Muscle layer of duodenum (tissue), 2 donors: ENCODE results near the gene ERVK3-1.
"Not testable (repeated sequence)": the region's sequence is repeated elsewhere in the genome, so short reads cannot be mapped to it uniquely, and the experiment has no call there.

Experiments used
- H3K27ac ChIP-seq: one replicate; pipeline ENCODE4 v1.7.0; 2013; ENCODE audit warnings: mild to moderate bottlenecking, low read length
- H3K27me3 ChIP-seq: one replicate; pipeline ENCODE4 v1.7.0; 2013; ENCODE audit warnings: low read depth, mild to moderate bottlenecking, control low read depth, low read length
- H3K36me3 ChIP-seq, 2 donors: one replicate each; pipeline ENCODE4 v1.7.0; 2013; ENCODE audit warnings: low read length in 2 of 2, control low read depth in 1 of 2, mild to moderate bottlenecking in 1 of 2; ENCODE audit not compliant: insufficient read depth in 2 of 2, control insufficient read depth in 1 of 2
- H3K4me1 ChIP-seq, 2 donors: one replicate each; pipeline ENCODE4 v1.7.0; 2013; ENCODE audit warnings: low read length in 2 of 2, mild to moderate bottlenecking in 2 of 2, control low read depth in 1 of 2, moderate library complexity in 1 of 2; ENCODE audit not compliant: insufficient read depth in 2 of 2, control insufficient read depth in 1 of 2
- H3K4me3 ChIP-seq, 2 donors: one replicate each; pipeline ENCODE4 v1.7.0; 2013; ENCODE audit warnings: low read length in 2 of 2, low read depth in 1 of 2, mild to moderate bottlenecking in 1 of 2
- H3K9me3 ChIP-seq, 2 donors: one replicate each; pipeline ENCODE4 v1.7.0; 2013; ENCODE audit warnings: low read length in 2 of 2, control low read depth in 1 of 2, mild to moderate bottlenecking in 1 of 2; ENCODE audit not compliant: control insufficient read depth in 1 of 2
- donor health status: healthy.

The ERVK3-1 gene

DNA sequence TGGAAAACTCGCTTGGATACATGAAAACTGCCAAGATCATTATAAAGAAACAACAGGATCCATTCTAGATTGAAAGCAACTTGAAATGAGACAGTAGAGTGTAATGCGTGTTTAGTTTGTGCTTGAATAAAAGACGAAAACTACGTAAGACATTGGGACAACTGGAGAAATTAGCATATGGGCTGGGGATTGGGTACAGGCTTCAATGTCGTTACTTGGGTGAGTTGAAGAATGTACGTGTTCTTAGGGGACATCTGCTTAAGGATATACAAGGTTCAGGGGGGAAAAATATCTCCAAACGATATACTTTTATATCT, 471 bp upstream of the ERVK3-1 start:
- Histone ChIP-seq H3K4me1 (peaks cover 0 to 8% of the 10 kb centered on the region in 2 donors), H3K27ac (peak overlapping the region; percentile 85), H3K4me3 (peak overlapping the region; percentile 89 to 94), H3K36me3 (peaks cover 24 to 43% of the 10 kb centered on the region in 2 donors), H3K27me3 (no peaks in the 10 kb centered on the region), H3K9me3 (peaks cover 0 to 3% of the 10 kb centered on the region in 2 donors)

DNA sequence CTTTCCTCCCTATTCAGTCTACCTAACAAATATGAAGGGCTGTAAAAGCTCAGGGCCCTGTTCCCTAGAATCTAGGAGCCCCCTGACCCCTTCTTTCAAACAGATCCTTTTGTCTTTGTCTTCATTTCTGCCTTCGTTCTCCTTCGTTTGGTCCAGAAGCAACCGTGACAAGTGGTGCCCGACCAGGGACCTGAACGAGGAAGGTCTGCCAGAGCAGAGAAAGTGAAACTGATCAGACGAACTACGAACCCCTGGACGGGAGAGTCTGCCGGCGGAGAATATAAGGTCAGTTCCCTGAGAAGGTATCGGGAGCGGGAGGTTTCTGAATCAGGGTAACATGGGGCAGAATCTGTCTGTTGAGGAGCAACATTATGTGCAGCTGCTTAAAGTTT, 751 bp downstream of the ERVK3-1 start:
- Histone ChIP-seq H3K4me3 (peak overlapping the region; percentile 89 to 94), H3K36me3 (peaks cover 24 to 31% of the 10 kb centered on the region in 2 donors), H3K9me3 (no peaks in the 10 kb centered on the region), H3K27ac (peak overlapping the region; percentile 77), H3K4me1 (peaks cover 0 to 8% of the 10 kb centered on the region in 2 donors), H3K27me3 (no peaks in the 10 kb centered on the region)

- Histone ChIP-seq H3K4me3 (no peak overlapping the region), H3K27ac (no peak overlapping the region), H3K4me1 (peaks cover 0 to 8% of the 10 kb centered on the region in 2 donors), H3K9me3 (no peaks in the 10 kb centered on the region), H3K36me3 (peaks cover 34 to 39% of the 10 kb centered on the region in 2 donors), H3K27me3 (no peaks in the 10 kb centered on the region)
These were observed 2.6 kb downstream of the ERVK3-1 start for GRCh38 chr19:58307736-58308135.

DNA sequence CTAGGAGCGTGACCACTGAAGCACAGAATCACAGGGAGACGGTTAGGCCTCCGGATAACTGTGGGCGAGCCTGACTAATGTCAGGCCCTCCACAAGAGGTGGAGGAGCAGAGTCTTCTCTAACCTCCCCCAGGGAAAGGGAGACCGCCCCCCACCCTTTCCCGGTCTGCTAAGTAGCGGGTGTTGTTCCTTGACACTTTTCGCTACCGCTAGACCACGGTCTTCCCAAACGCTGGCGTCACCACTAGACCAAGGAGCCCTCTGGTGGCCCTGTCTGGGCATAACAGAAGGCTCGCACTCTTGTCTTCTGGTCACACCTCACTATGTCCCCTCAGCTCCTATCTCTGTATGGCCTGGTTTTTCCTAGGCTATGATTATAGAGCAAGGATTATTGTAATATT, 5.5 kb downstream of the ERVK3-1 start:
- H3K9me3 ChIP-seq, H3K27me3 ChIP-seq, H3K27ac ChIP-seq, H3K4me3 ChIP-seq, H3K4me1 ChIP-seq: not testable (repeated sequence)
- H3K36me3 ChIP-seq = peaks cover 44 to 65% of the 10 kb centered on the region in 2 donors

- Histone ChIP-seq H3K27ac (no peak overlapping the region), H3K36me3 (peaks cover 44 to 69% of the 10 kb centered on the region in 2 donors), H3K4me3 (no peak overlapping the region), H3K9me3 (no peaks in the 10 kb centered on the region), H3K4me1 (peaks cover 0 to 2% of the 10 kb centered on the region in 2 donors), H3K27me3 (no peaks in the 10 kb centered on the region)
These were observed 6.2 kb downstream of the ERVK3-1 start for GRCh38 chr19:58311345-58311865.

- no peak overlapping the region for H3K27ac ChIP-seq
- H3K9me3 ChIP-seq = no peaks in the 10 kb centered on the region
- no peak overlapping the region for H3K4me3 ChIP-seq
- H3K36me3 ChIP-seq = peaks cover 26 to 56% of the 10 kb centered on the region in 2 donors
- no peaks in the 10 kb centered on the region for H3K4me1 ChIP-seq
- H3K27me3 ChIP-seq = no peaks in the 10 kb centered on the region
These were observed 10.4 kb downstream of the ERVK3-1 start for GRCh38 chr19:58315580-58315979.

- Histone ChIP-seq H3K27me3 (no peaks in the 10 kb centered on the region), H3K4me3 (no peak overlapping the region), H3K9me3 (no peaks in the 10 kb centered on the region), H3K36me3 (peaks cover 18 to 44% of the 10 kb centered on the region in 2 donors), H3K27ac (no peak overlapping the region), H3K4me1 (no peaks in the 10 kb centered on the region)
These were observed 12.4 kb downstream of the ERVK3-1 start for GRCh38 chr19:58317476-58318072.

DNA sequence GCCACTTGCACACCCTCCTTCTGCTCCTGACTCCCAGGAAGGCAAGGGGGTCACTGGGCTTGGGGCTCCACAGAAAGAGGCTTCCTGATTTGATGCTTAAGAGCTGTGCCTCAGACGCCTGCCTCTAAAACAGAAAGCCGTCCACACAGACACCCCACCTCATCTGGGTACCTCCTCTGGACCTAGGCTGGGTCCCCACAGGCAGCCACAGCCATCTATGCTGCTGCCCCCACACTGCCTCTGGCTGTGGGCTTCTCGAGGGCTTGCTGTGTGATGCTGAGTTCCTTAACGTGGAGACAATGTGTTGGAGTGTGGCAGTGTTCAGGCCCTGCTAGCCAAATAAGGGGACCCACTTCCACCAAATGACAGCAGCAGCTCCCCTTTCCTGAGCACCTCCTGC, 13.1 kb downstream of the ERVK3-1 start:
- Histone ChIP-seq H3K27ac (no peak overlapping the region), H3K4me1 (no peaks in the 10 kb centered on the region), H3K9me3 (no peaks in the 10 kb centered on the region), H3K4me3 (no peak overlapping the region), H3K27me3 (no peaks in the 10 kb centered on the region), H3K36me3 (peaks cover 13 to 37% of the 10 kb centered on the region in 2 donors)

- no peak overlapping the region for H3K27ac ChIP-seq
- no peaks in the 10 kb centered on the region for H3K4me1 ChIP-seq
- no peaks in the 10 kb centered on the region for H3K9me3 ChIP-seq
- H3K36me3 ChIP-seq = peaks cover 6 to 29% of the 10 kb centered on the region in 2 donors
- H3K27me3 ChIP-seq = no peaks in the 10 kb centered on the region
- no peak overlapping the region for H3K4me3 ChIP-seq
These were observed 14.1 kb downstream of the ERVK3-1 start for GRCh38 chr19:58319241-58319640.

- Histone ChIP-seq H3K27me3 (no peaks in the 10 kb centered on the region), H3K9me3 (no peaks in the 10 kb centered on the region), H3K36me3 (peaks cover 0 to 2% of the 10 kb centered on the region in 2 donors), H3K4me1 (peaks cover 6 to 22% of the 10 kb centered on the region in 2 donors), H3K4me3 (peak overlapping the region; percentile 84 to 98), H3K27ac (no peak overlapping the region)
These were observed 20.3 kb downstream of the ERVK3-1 start for GRCh38 chr19:58325311-58326022.

GRCh38 chr19:58326501-58326913, 21.3 kb downstream of the ERVK3-1 start:
- Histone ChIP-seq H3K9me3 (no peaks in the 10 kb centered on the region), H3K4me3 (peak overlapping the region; percentile 84 to 98), H3K36me3 (peaks cover 0 to 2% of the 10 kb centered on the region in 2 donors), H3K27me3 (no peaks in the 10 kb centered on the region), H3K4me1 (peaks cover 6 to 22% of the 10 kb centered on the region in 2 donors), H3K27ac (peak overlapping the region; percentile 85)
